HG03139 (cell line): ENCODE results near the gene AOX1.
"Not testable (repeated sequence)": the region's sequence is repeated elsewhere in the genome, so short reads cannot be mapped to it uniquely, and the experiment has no call there.

Source experiments
- ATAC-seq: cut with Tn5 transposase; IDR thresholded peaks from one replicate; pipeline ENCODE4 v1.9.1; 2021; ENCODE audit not compliant: unreplicated experiment

The AOX1 gene

DNA sequence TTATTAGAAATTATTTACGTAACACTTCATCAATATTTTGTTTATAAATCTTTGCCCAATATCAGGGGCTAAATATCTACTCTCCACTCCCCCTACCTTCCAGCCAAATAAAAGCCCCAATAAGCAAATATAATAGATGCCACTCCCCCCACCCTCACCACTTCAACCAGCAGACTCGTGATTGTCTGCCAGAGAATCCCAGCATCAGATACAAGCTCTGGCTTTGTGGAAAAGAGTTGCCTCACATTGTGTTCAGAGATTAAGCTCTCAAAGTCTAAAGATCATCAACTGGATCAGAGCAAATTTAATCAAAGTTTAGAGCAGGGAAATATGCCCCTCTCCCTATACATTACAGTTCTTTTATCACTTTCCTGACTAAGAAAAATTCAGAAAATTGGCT is 39.5 kb downstream of the AOX1 start:
- ATAC-seq: no peak

- no peak for ATAC-seq
Measured at GRCh38 chr2:200625958-200626363, 40.1 kb downstream of the AOX1 start.

DNA sequence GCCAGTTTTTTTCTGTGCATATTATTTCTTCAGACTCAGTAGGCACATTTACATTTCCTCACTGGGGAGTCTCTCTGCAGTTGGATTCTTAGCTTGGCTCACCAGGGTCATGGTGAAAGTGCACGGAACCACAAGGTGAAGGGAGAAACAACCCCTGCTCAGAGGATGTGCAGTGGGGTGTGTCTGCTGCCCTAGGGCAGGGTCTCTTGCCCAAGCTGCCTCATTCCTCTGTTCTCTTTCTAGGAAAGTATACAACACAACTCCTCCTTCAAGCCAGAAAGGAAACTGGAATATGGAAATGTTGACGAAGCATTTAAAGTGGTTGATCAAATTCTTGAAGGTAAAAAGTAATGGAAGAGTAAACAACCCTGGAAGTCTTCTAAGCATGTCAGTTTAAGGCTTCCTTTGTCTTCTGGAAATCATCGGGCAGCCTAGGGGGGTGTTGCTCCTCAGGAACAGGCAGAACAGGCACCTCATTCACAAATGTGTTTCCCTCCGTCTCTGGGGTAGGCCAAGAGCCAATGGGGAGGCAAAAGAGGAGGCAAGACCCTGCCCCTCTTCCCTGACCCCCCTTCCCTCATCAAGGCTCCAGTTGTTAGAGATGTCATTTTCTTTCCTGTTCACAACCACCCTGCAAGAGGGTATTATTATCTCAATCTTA is 41.4 kb downstream of the AOX1 start:
- ATAC-seq: no peak

GRCh38 chr2:200628461-200628860 is 42.6 kb downstream of the AOX1 start:
- ATAC-seq: not testable (repeated sequence)

GRCh38 chr2:200631287-200631686 is 45.5 kb downstream of the AOX1 start:
- ATAC-seq: no peak

- ATAC-seq: no peak
Measured at GRCh38 chr2:200634231-200634964, 48.6 kb downstream of the AOX1 start.

GRCh38 chr2:200635251-200635650 is 49.4 kb downstream of the AOX1 start:
- no peak for ATAC-seq

GRCh38 chr2:200637901-200638300 is 52.1 kb downstream of the AOX1 start:
- no peak for ATAC-seq

GRCh38 chr2:200640176-200640575 is 54.4 kb downstream of the AOX1 start:
- no peak for ATAC-seq

- ATAC-seq: no peak
Measured at GRCh38 chr2:200640901-200641300, 55.1 kb downstream of the AOX1 start.

GRCh38 chr2:200648518-200649281 is 62.9 kb downstream of the AOX1 start:
- ATAC-seq: not testable (repeated sequence)

DNA sequence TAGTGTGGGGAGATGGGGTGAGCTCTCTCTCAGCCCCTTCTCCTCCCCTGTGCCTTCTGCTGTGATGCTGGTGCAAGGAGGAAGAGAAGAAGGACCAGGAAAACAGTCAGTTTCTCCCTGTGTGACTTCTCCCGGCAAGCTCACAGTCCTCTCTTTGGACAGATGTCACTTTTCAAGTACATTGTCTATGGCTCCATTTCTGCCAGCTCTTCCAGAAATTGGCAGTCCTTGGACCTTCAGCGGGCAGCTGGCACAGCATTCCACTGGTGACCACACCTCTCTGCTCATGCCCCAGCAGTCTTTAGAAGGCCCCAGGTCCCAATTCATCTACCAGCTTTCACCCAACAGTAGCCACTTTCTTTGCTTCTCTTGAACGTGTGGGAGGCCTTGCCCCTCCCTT is 63.9 kb downstream of the AOX1 start:
- ATAC-seq: no peak

DNA sequence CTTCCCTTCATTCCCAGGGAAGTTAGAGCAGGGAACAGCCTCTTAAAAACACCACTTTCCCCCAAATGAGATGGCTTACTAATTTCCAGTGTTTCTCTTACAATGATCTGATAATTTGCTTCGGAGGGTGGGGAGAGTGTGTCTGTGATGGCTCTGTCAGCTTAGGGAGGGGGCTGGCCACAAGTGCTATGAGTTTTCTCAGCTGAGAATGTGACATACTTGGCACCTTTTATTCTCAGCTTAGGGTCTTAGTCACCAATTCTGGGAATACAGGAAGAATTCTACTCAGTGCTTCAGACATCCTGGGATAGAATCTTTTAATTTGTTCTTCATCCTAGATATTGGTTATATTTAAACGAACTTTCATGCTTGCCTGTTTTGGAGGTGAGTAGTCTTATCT is 64.4 kb downstream of the AOX1 start:
- no peak for ATAC-seq

DNA sequence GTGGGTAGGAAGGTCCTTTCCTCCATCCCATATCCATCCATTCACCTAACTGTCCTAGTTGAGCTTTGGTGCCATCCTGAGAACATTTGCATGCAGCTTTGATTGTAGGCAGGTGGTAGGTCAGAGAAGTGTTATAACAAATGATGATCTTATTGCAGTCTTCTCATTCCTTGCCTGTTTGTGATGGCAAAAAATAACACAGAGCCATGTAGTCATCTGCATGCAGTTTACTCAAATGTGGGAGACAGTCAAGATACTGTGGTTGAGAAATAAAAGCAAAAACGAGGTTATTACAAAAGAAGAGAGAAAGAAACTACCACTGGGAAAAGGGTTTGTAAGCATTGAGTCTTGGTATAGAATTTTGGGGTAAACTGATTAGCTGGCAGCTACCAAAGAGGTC is 66.3 kb downstream of the AOX1 start:
- no peak for ATAC-seq

DNA sequence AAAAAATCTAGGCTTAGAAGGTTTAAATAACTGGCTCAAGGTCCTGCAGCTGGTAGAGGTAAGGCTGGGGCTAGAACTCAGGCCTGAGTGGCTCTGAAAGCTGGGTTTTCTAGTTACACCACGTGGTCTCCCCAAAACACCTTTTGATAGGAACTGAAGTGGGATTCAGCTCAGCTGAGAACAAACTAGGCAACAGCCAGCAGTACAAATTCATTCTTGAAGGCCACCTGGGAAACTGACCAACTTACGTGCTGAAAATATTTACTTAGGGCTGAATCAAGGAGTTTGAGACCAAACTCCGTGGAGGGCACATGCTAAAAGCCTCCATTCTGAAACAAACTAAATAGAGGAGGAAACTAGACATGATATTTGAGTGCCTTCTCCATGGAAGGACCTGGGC is 67.2 kb downstream of the AOX1 start:
- no peak for ATAC-seq

DNA sequence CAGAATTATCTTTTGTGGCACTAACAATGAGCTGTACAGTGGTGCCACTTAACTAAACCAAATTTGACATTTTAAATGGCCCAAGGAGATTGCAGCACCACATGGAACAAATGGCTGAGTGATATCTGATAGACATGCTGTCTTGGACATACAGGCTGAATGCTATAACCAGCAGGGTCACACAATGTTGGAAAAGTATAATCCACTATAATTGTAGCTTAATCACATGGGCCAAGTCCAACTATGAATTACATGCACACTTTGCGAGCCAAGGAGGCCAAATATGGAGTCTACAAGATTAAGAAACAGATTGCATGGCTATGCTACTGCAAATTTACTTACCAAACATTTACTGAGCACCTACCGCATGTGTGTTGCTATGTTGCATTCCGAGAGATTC is 69.0 kb downstream of the AOX1 start:
- ATAC-seq: no peak

DNA sequence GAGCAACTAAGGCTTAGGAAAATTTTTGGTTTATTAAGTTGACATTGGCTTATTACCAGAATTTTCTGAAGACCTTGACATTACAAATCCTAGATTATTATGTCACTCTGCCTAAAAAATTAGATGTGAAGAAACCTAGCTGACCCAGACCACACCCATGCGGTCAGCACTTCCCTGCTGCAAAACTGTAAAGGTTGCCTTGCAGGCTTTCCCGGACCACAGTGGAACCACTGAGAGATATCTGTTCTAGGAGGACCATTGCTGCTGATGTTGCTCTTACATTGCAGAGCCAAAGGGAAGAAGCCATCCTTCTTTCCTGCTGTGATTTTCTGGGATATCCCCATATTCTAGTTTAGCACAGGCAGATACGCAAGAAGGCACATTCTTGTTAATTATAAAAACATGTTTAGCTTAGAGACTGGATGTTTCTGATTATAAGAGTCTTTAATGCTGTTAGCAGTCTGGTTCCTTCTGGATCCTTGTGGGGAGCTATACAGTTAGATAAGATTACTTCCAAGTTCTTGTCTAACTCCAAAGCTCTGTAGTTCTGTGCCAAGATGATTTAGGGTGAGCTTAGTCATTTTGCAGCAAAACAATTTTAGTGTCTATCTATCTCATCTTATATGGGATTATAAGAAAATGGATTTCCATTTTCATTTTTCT is 70.2 kb downstream of the AOX1 start:
- ATAC-seq: no peak

DNA sequence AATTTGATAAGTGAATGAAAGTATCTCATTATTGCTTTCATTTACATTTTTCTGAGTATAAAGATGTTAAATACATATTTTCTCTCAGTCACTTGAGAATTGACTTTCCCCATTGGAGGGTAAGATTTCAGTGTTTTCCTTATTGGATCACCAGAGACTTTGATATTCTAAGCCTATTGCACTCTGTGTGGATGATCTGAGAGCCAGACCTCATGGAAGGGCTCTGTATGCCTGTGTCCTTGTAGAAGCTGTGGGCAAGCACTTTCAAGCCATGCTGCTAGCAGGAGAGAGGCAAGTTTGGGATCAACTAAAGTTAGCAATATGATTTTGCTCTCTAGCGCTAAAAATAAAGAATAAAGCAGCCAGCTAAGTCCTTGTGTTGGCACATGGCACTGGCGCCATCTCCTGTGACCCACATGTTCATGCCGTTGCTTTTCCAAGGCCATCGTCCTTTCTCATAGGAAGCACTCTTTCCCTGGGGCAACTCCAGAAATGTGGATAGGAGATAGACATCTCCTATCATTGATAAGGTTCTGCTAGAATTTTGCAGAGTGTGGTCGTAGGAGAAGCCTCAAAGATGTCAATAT is 72.6 kb downstream of the AOX1 start:
- ATAC-seq: no peak

GRCh38 chr2:200659410-200659809 is 73.6 kb downstream of the AOX1 start:
- no peak for ATAC-seq

DNA sequence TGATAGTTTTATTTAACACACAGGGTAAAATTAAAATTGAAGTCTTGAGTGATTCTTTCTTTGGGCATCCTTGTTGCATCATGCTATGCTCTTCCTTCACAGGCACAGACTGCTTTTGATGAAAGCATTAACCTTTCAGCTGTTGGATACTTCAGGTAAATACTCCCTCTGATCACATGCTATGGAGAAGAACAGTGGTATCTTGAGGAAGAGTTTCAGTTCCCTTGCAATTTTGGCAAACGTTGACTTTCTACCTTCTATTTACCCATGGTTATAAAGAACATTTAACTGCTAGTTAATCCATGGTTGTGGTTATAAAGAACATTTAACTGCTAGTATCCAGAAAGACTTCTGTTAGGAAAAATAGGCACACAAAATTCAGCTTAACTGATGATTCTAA is 75.7 kb downstream of the AOX1 start:
- no peak for ATAC-seq

- ATAC-seq: no peak
Measured at GRCh38 chr2:200662727-200663126, 76.9 kb downstream of the AOX1 start.
